AG10803 (cell line): ENCODE results near the gene UFC1.
A peak's percentile ranks its signal among the peaks of the same experiment; 100 is the strongest.

Experiments used
- DNase-seq: peaks from one replicate; pipeline ENCODE4 v3.0.0; 2010; ENCODE audit warnings: low read depth
- H3K4me3 ChIP-seq: 2 replicates; pipeline ENCODE4 v1.5.1; 2011; ENCODE audit warnings: mild to moderate bottlenecking, low read length, control low read depth
- TF ChIP-seq, protein P1 (sequence below): conservative IDR thresholded peaks from 2 replicates; pipeline ENCODE4 v1.5.1; 2011; ENCODE audit warnings: mild to moderate bottlenecking, low read length, control low read depth, inconsistent platforms

Gene UFC1

DNA sequence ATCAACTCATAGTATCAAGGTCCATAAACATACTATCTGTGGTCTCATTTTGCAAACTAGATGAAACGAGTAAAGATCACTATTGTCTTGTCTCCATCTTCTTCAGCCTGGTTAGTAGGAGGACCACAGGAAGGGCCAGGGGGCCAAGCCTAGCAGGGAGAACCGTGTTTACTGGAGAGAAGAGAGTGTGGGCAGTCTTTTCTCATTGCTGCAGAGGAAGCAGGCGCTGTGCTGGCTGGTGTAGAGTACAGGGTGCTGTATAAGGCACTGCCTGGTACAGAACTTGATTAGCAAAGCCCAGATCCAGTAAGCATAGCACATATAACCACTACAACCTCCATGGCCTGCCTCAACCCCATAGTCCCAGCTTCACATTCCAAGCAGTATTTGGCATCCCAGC, 33.5 kb downstream of the UFC1 start:
- TF ChIP-seq, protein P1, sequence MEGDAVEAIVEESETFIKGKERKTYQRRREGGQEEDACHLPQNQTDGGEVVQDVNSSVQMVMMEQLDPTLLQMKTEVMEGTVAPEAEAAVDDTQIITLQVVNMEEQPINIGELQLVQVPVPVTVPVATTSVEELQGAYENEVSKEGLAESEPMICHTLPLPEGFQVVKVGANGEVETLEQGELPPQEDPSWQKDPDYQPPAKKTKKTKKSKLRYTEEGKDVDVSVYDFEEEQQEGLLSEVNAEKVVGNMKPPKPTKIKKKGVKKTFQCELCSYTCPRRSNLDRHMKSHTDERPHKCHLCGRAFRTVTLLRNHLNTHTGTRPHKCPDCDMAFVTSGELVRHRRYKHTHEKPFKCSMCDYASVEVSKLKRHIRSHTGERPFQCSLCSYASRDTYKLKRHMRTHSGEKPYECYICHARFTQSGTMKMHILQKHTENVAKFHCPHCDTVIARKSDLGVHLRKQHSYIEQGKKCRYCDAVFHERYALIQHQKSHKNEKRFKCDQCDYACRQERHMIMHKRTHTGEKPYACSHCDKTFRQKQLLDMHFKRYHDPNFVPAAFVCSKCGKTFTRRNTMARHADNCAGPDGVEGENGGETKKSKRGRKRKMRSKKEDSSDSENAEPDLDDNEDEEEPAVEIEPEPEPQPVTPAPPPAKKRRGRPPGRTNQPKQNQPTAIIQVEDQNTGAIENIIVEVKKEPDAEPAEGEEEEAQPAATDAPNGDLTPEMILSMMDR = no peak

DNA sequence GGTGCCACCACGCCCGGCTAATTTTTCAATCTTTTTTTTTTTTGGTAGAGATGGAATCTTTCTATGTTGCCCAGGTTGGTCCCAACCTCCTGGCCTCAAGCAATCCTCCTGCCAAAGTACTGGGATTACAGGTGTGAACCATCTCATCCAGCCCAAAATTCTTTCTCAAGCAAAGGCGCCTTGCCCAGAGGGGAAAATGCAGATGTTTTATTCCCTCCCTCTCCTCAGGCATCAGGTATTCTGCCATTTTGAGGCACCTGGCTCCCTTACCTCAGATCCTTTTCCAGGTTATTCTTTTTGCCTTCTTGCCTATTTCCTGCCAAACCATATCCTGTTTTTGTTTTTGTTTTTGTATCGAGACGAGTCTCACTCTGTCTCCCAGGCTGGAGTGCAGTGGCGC, 34.6 kb downstream of the UFC1 start:
- DNase-seq = no peak
- TF ChIP-seq, protein P1 = no peak
- no peak overlapping the region for H3K4me3 ChIP-seq

More for the DNA sequence above, 33.5 kb downstream of the UFC1 start:
- DNase-seq = no peak
- no peak overlapping the region for H3K4me3 ChIP-seq

DNA sequence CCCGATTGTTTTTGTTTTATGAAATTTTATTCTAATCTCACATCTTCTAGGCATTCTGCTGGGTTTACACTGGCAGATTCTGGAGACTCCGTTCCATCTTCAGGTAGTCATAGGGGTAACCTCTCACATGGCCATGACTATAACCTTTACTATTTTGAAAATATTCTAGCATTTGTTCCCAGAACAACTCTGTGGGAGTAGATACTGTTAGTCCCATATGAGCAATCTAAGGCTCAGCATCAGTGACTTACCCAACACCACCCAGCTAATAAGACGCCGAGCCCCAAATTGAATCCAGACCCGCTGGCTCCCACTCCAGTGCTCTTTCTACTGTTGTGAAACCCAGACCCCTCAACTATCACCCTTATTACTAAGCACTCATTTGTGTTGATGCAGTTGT, 35.3 kb downstream of the UFC1 start:
- no peak overlapping the region for H3K4me3 ChIP-seq
- DNase-seq = peak; percentile 39
- TF ChIP-seq, protein P1 = no peak

DNA sequence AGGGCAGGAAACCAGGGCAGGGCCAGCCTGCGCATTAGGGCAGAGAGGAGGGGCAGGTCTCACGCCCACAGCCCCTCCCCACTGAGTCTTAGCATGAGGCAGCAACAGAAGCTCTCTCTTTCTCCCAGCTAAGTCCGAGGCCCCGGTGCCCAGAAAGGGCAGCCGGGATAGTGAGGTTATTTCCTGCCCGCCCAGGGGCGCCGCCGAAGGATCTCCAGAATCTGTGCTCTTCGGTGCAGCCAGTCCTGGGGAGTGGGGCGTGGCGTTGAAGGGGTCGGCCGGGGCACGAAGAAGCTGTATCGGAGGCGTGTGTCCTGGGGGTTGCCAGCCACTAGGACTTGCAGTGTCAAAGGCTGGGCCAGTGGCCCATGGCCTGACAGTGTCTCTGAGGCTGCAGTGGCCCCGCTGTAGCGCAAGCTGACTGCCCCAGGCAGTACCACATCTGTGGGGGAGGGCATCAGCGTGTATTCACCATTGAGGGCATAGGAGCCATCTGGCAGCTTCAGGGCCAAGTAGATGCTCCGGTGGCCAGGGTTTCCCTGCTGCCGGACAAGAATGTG, 37.3 kb downstream of the UFC1 start:
- no peak for DNase-seq
- TF ChIP-seq, protein P1 = no peak
- no peak overlapping the region for H3K4me3 ChIP-seq

DNA sequence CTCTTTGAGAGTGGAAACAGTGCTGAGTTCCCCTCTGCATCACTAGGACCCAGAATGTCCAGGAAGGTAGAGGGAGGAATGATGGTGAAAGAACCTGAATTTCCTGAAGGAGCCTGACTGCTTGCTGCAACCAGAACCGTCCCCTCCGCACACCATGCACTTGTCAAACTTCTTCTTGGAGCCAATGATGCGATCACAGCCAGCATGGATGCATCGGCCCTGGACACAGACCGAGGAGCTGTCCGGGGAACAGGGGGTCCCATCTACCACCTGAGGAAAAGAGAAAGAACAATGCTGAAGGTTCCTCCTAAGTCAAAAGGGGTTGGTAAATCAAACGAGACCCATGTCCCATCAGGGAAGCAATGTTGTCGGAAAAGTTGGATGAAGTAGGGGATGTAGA, 38.2 kb downstream of the UFC1 start:
- DNase-seq = no peak
- TF ChIP-seq, protein P1 = no peak
- H3K4me3 ChIP-seq = no peak overlapping the region

DNA sequence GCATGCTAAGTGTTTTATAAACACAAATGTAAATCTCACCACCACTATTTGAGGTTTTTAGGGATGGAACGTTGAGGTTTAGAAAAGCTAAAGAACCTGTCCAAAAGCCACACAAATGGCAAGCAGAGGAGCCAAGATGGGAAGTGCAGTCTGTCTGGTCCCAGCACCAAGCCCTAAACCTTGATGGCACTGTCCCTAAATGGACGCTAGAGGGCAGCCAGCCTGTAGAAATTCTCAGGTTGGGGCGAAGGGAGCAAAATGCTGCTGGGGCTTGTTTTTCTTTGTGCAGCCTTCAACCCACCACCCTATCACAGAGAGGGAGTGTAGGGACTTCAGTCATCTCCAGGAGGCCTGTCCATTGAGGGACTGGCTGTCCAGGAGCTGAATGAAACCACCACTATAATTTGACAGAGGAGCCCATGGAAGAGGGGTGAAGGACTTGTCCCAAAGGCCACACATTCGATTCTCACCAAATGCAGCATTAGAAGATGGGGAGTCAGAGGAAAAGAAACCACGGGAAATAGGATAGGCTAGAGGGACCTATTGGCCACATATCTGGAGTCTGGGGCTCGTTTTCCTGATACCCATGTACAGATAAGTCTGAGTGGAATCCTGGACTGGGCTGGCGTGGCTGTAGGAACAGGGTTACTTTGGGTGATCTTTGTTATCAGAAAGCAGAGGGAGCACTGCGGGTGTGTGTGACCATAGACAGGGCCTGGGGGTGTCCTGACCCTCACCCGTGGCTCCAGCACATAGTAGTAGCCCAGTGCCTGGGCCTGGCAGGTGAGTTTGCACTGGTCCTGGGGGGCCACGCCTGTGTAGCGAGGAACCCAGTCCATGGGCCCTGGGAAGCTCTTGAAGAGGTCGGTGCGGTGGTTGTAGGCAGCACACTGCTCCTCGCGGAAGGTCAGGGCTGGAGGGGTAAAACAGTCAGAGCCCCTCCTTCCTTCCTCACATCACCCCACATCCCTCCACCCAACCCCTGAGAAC, 39.0 kb downstream of the UFC1 start:
- H3K4me3 ChIP-seq = no peak overlapping the region
- peak; percentile 69 for DNase-seq
- TF ChIP-seq, protein P1 = peak; percentile 92
